ENCODE data around the gene IL1R1.

- TF ChIP-seq TEAD4 (IDR thresholded peaks at IDR 0.05) (no peak), EP300 (IDR thresholded peaks at IDR 0.05; ENCODE audit: borderline replicate concordance) (no peak), MAX (IDR thresholded peaks at IDR 0.05) (no peak), REST (IDR thresholded peaks at IDR 0.05; ENCODE audit: low read depth) (no peak)
Measured at GRCh38 chr2:102129082-102129481, 13.5 kb upstream of the IL1R1 start.

Data from Ishikawa (cell line).